Measurements from ENCODE around the gene ZBED6. TPM values are rescaled to one million over a fixed set of nuclear protein-coding genes. Genes with fewer than 3 reads are reported as not detected.
A peak's percentile ranks its signal among the peaks of the same experiment; 100 is the strongest.
"Not testable (repeated sequence)": the region's sequence is repeated elsewhere in the genome, so short reads cannot be mapped to it uniquely, and the experiment has no call there.

The ZBED6 gene
- total and polyA plus RNA-seq, 2 donors (not counting 1 experiment from before 2014, with no cell fraction given) = 2.8 to 40.0 TPM

GRCh38 chr1:203760506-203760905 lies 34.9 kb upstream of the ZBED6 start:
- ChIA-PET CTCF (no interaction called here), POLR2A (no interaction called here)
- Histone ChIP-seq H2AFZ (ENCODE audit: insufficient read depth, low read depth, low read length, poor library complexity, severe bottlenecking) (no peak overlapping the region), H3K27me3 (replicated peaks in 1 of 4; ENCODE audit: control extremely low read depth in 1 of 4, control insufficient read depth in 3 of 4, insufficient read depth in 4 of 4, low read length in 3 of 4) (no peaks in the 10 kb centered on the region), H3K36me3 (replicated peaks in 1 of 2; ENCODE audit: control extremely low read depth in 1 of 2, control insufficient read depth in 1 of 2, extremely low read depth in 1 of 2, insufficient read depth in 2 of 2, low read length in 1 of 2) (no peaks in the 10 kb centered on the region), H4K20me1 (ENCODE audit: control insufficient read depth, insufficient read depth, low read length, poor library complexity, severe bottlenecking) (no peaks in the 10 kb centered on the region), H3K9ac (ENCODE audit: low read length) (no peak overlapping the region), H3K4me1 (ENCODE audit: control insufficient read depth in 2 of 2, insufficient read depth in 2 of 2, low read length in 2 of 2) (peaks cover 17 to 34% of the 10 kb centered on the region in 2 donors), H3K9me3 (ENCODE audit: control extremely low read depth in 1 of 3, control insufficient read depth in 2 of 3, insufficient read depth in 1 of 3, low read length in 2 of 3) (no peaks in the 10 kb centered on the region), H3K4me3 (ENCODE audit: control extremely low read depth in 1 of 5, extremely low read depth in 1 of 5, insufficient read depth in 1 of 5, low read depth in 2 of 5, low read length in 4 of 5) (no peak overlapping the region), H3K4me2 (replicated peaks; ENCODE audit: low read depth, low read length, poor library complexity, severe bottlenecking) (no peak overlapping the region), H3K79me2 (ENCODE audit: control insufficient read depth, insufficient read depth, low read length) (peaks cover 15% of the 10 kb centered on the region), H3K27ac (ENCODE audit: low read length in 2 of 2) (no peak overlapping the region)
- Mint-ChIP-seq H3K27me3 (no peaks in the 10 kb centered on the region), H3K4me3 (no peak overlapping the region), H3K9me3 (ENCODE audit: insufficient read depth) (no peaks in the 10 kb centered on the region), H3K27ac (no peak overlapping the region), H3K4me1 (peaks cover 35% of the 10 kb centered on the region)
- WGBS (ENCODE audit: insufficient coverage) = 100% methylated on average over 2 of the region's 3 CpGs
- DNase-seq = no peak
- intact Hi-C loops (cut with micrococcal nuclease) = no loop called here
- no peak for ATAC-seq (ENCODE audit: low read depth)
- TF ChIP-seq CTCF (IDR thresholded peaks at IDR 0.05) (no peak), EZH2 (IDR thresholded peaks at IDR 0.05; ENCODE audit: borderline replicate concordance, insufficient read depth, low read depth, low read length, poor library complexity, severe bottlenecking) (no peak)

GRCh38 chr1:203761958-203762357 lies 33.5 kb upstream of the ZBED6 start:
- CTCF ChIA-PET; POLR2A ChIA-PET; H3K4me2 ChIP-seq (replicated peaks; ENCODE audit: low read depth, low read length, poor library complexity, severe bottlenecking); H3K27me3 Mint-ChIP-seq; H3K9me3 Mint-ChIP-seq (ENCODE audit: insufficient read depth); H3K27me3 ChIP-seq (replicated peaks in 1 of 4; ENCODE audit: control extremely low read depth in 1 of 4, control insufficient read depth in 3 of 4, insufficient read depth in 4 of 4, low read length in 3 of 4); H3K4me3 Mint-ChIP-seq; H3K4me3 ChIP-seq (ENCODE audit: control extremely low read depth in 1 of 5, extremely low read depth in 1 of 5, insufficient read depth in 1 of 5, low read depth in 2 of 5, low read length in 4 of 5); H4K20me1 ChIP-seq (ENCODE audit: control insufficient read depth, insufficient read depth, low read length, poor library complexity, severe bottlenecking); H2AFZ ChIP-seq (ENCODE audit: insufficient read depth, low read depth, low read length, poor library complexity, severe bottlenecking); ATAC-seq (ENCODE audit: low read depth); DNase-seq; H3K9ac ChIP-seq (ENCODE audit: low read length); intact Hi-C loops (cut with micrococcal nuclease); H3K36me3 ChIP-seq (replicated peaks in 1 of 2; ENCODE audit: control extremely low read depth in 1 of 2, control insufficient read depth in 1 of 2, extremely low read depth in 1 of 2, insufficient read depth in 2 of 2, low read length in 1 of 2); H3K9me3 ChIP-seq (ENCODE audit: control extremely low read depth in 1 of 3, control insufficient read depth in 2 of 3, insufficient read depth in 1 of 3, low read length in 2 of 3): not testable (repeated sequence)
- H3K27ac Mint-ChIP-seq = peak overlapping the region; percentile 56
- 98% methylated on average over 5 of the region's 7 CpGs for WGBS (ENCODE audit: insufficient coverage)
- peaks cover 14 to 32% of the 10 kb centered on the region in 2 donors for H3K4me1 ChIP-seq (ENCODE audit: control insufficient read depth in 2 of 2, insufficient read depth in 2 of 2, low read length in 2 of 2)
- peaks cover 30% of the 10 kb centered on the region for H3K4me1 Mint-ChIP-seq
- H3K27ac ChIP-seq (ENCODE audit: low read length in 2 of 2) = peak overlapping the region in 1 of 2 donors; percentile 1
- H3K79me2 ChIP-seq (ENCODE audit: control insufficient read depth, insufficient read depth, low read length) = peaks cover 24% of the 10 kb centered on the region
